NCI-H345 treated with DMSO at 0.1 percent for 48 hours (cell line): ENCODE measurements around the gene IGSF10.

Experiments
- DNase-seq: peaks from one replicate; lab custom pipeline; 2025; ENCODE audit not compliant: unreplicated experiment; lab: John Stamatoyannopoulos, UW

The IGSF10 gene

GRCh38 chr3:151423091-151423490 is 37.8 kb downstream of the IGSF10 start:
- no peak for DNase-seq

DNA sequence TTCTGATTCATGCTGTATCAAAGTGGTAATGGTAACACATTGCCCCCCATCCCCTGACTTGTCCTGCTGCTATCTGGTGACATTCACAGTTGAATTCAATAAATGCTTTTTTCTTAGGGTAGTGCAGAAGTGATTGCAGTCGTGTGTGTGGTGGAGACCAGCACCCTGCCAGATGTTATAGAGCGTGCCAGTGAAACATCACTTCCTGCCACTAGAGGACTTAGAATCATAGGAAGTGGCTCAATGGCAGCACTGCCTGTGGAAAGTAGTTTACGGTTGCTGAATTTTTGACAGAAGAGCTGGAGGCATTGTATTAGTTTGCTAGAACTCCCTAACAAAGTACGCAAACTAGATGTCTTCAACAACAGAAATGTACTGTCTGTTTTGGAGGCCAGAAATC is 38.9 kb downstream of the IGSF10 start:
- DNase-seq: no peak

- no peak for DNase-seq
These were observed 41.1 kb downstream of the IGSF10 start for GRCh38 chr3:151419806-151420205.

GRCh38 chr3:151415289-151415688 is 45.6 kb downstream of the IGSF10 start:
- no peak for DNase-seq

GRCh38 chr3:151412989-151413388 is 47.9 kb downstream of the IGSF10 start:
- DNase-seq: no peak
